Naive thymus-derived CD8-positive, alpha-beta T cell (primary cell): ENCODE measurements around the gene KDM4E. TPM values are rescaled to one million over a fixed set of nuclear protein-coding genes. Genes with fewer than 3 reads are reported as not detected.

Experiments
- ATAC-seq, 2 donors: fragments of 150-1000 bp; cut with Tn5 transposase in 1 of 2; sonication (Bioruptor Pico), chemical (Tn5 transposase) in 1 of 2; 1 replicate in 1 of 2; 2 replicates in 1 of 2; pipeline ENCODE4 v1.10.0; 2021; ENCODE audit warnings: mild to moderate bottlenecking in 2 of 2, moderate library complexity in 2 of 2
- POLR2A ChIA-PET: fragments of 350-600 bp; sonication (Branson Sonifier 250); formaldehyde crosslinking; loops from one replicate; lab custom pipeline; 2021; ENCODE audit warnings: antibody characterized with exemption; lab: Charles Lee
- DNase-seq, 10 donors: peaks; one replicate each; pipeline versions ENCODE4 v3.0.0 to v3.0.0-alpha.2; 2020 to 2022
- H3K27ac Mint-ChIP-seq, 10 donors: one replicate each; pipeline ENCODE4 v1.8.0; 2020 to 2022; ENCODE audit warnings: mild to moderate bottlenecking in 10 of 10, mixed read lengths in 10 of 10, moderate library complexity in 4 of 10, inconsistent platforms in 1 of 10
- H3K27me3 Mint-ChIP-seq, 5 donors: one replicate each; pipeline ENCODE4 v1.8.0; 2021 to 2022; ENCODE audit warnings: mixed read lengths in 5 of 5
- H3K36me3 Mint-ChIP-seq, 3 donors: one replicate each; pipeline ENCODE4 v1.8.0; 2020 to 2022; ENCODE audit warnings: mixed read lengths in 3 of 3, mild to moderate bottlenecking in 2 of 3, inconsistent platforms in 1 of 3
- H3K4me1 Mint-ChIP-seq, 4 donors: one replicate each; pipeline ENCODE4 v1.8.0; 2021 to 2022; ENCODE audit warnings: mixed read lengths in 4 of 4
- H3K4me3 Mint-ChIP-seq, 10 donors: one replicate each; pipeline ENCODE4 v1.8.0; 2020 to 2022; ENCODE audit warnings: mild to moderate bottlenecking in 10 of 10, mixed read lengths in 10 of 10, moderate library complexity in 6 of 10, inconsistent platforms in 1 of 10
- H3K9me3 Mint-ChIP-seq, 9 donors: one replicate each; pipeline ENCODE4 v1.8.0; 2020 to 2022; ENCODE audit warnings: mixed read lengths in 9 of 9, mild to moderate bottlenecking in 3 of 9, inconsistent platforms in 1 of 9, moderate library complexity in 1 of 9
- polyA plus RNA-seq, 3 donors: library from polyadenylated mRNA; unstranded; fragments of 300-500 nt; fragmentation: Illumina TruSeq; gene quantifications; one replicate each; pipeline ENCODE4 v1.2.3, GENCODE V29; 2021
- total RNA-seq, 8 experiments: library from RNA in 2 of 8; stranded (reverse) in 2 of 8; gene quantifications; one replicate each; pipeline ENCODE4 v1.2.3 and lab custom pipeline; 2021 to 2026

Gene KDM4E
- total and polyA plus RNA-seq, 5 experiments from 2014 or later: not detected

GRCh38 chr11:95076416-95076815, 51.4 kb downstream of the KDM4E start:
- POLR2A ChIA-PET: interaction anchor here (2.2 kb wide), 1 partner anchor 13 kb away, joined by 18 read pairs; the partner anchor contains the start of gene ENDOD1
- no peak overlapping the region for H3K27ac Mint-ChIP-seq
- no peak for DNase-seq
- ATAC-seq: no peak
- H3K4me1 Mint-ChIP-seq: peaks cover 8 to 14% (median 14%) of the 10 kb centered on the region in 4 donors
- H3K9me3 Mint-ChIP-seq: no peaks in the 10 kb centered on the region
- no peak overlapping the region for H3K4me3 Mint-ChIP-seq
- peaks cover 0 to 2% (median 0%) of the 10 kb centered on the region in 5 donors for H3K27me3 Mint-ChIP-seq
- peaks cover 0 to 8% (median 0%) of the 10 kb centered on the region in 3 donors for H3K36me3 Mint-ChIP-seq

- no peak for ATAC-seq
- DNase-seq: no peak
- H3K36me3 Mint-ChIP-seq: peaks cover 0 to 3% (median 0%) of the 10 kb centered on the region in 3 donors
- peaks cover 8 to 14% (median 12%) of the 10 kb centered on the region in 4 donors for H3K4me1 Mint-ChIP-seq
- no peak overlapping the region for H3K27ac Mint-ChIP-seq
- no peak overlapping the region for H3K4me3 Mint-ChIP-seq
- H3K27me3 Mint-ChIP-seq: peaks cover 0 to 4% (median 0%) of the 10 kb centered on the region in 5 donors
- POLR2A ChIA-PET: interaction anchor here (2.2 kb wide), 1 partner anchor 13 kb away, joined by 18 read pairs; the partner anchor contains the start of gene ENDOD1
- no peaks in the 10 kb centered on the region for H3K9me3 Mint-ChIP-seq
Observed at GRCh38 chr11:95076981-95077380, 51.9 kb downstream of the KDM4E start.

Other genes starting within 250 kb of the KDM4E start
- gene CWC15, start 51.7 kb upstream of the KDM4E start, total RNA-seq: 10 to 100 TPM; 88.0 to 90.0 TPM
- 10 to 100 TPM; 47.6 to 61.3 (median 51.5) TPM for gene CWC15, start 51.7 kb upstream of the KDM4E start, polyA plus RNA-seq
- 1 to 10 TPM in 1 of 2 experiments, under 1 TPM in 1; 0.69 to 1.2 TPM for gene KDM4D, start 51.5 kb upstream of the KDM4E start, total RNA-seq
- under 1 TPM; 0.13 to 0.24 (median 0.17) TPM for gene KDM4D, start 51.5 kb upstream of the KDM4E start, polyA plus RNA-seq
- not detected for gene KDM4F, start 24.2 kb downstream of the KDM4E start, total RNA-seq
- gene KDM4F, start 24.2 kb downstream of the KDM4E start, polyA plus RNA-seq: not detected
- gene SRSF8, start 41.7 kb downstream of the KDM4E start, total RNA-seq: 100 to 1,000 TPM; 124 to 125 TPM
- 100 to 1,000 TPM in 2 of 3 donors, 10 to 100 TPM in 1; 94.1 to 106 (median 106) TPM for gene SRSF8, start 41.7 kb downstream of the KDM4E start, polyA plus RNA-seq
- 10 to 100 TPM; 10.2 TPM for gene ENDOD1, start 64.6 kb downstream of the KDM4E start, total RNA-seq
- gene ENDOD1, start 64.6 kb downstream of the KDM4E start, polyA plus RNA-seq: 10 to 100 TPM in 1 of 3 donors, 1 to 10 TPM in 2; 3.9 to 10.1 (median 6.9) TPM
- gene SESN3, start 205.9 kb downstream of the KDM4E start, total RNA-seq: 10 to 100 TPM; 85.4 to 86.2 TPM
- 1 to 10 TPM; 1.3 to 1.8 (median 1.7) TPM for gene SESN3, start 205.9 kb downstream of the KDM4E start, polyA plus RNA-seq